ENCODE measurements around the gene MYDGF. TPM values are rescaled to one million over a fixed set of nuclear protein-coding genes. Genes with fewer than 3 reads are reported as not detected.

Gene MYDGF
- total RNA-seq, 4 donors from 2014 or later, result 33.5 to 48.7 (median 41.5) TPM

- no peaks in the 10 kb centered on the region for H3K27me3 ChIP-seq
- peaks cover 0 to 8% (median 3%) of the 10 kb centered on the region in 4 donors for H3K4me1 ChIP-seq
- TF ChIP-seq EP300 (IDR thresholded peaks at IDR 0.05), result no peak
- no peak for TF ChIP-seq POLR2A (IDR thresholded peaks at IDR 0.05)
- no peak for TF ChIP-seq CTCF (IDR thresholded peaks at IDR 0.05)
- no peak for DNase-seq (ENCODE audit: low spot score in 2 of 2)
- H3K4me3 ChIP-seq, result no peak overlapping the region
- WGBS, 2 donors, result 83 to 88% methylated on average over 11 of the region's 11 CpGs
- H3K27ac ChIP-seq, result no peak overlapping the region
- H3K9me3 ChIP-seq, result no peaks in the 10 kb centered on the region
- H3K36me3 ChIP-seq, result peaks cover 10 to 98% (median 55%) of the 10 kb centered on the region in 3 donors
Measured at GRCh38 chr19:4700693-4700970, 30.5 kb upstream of the MYDGF start.

DNA sequence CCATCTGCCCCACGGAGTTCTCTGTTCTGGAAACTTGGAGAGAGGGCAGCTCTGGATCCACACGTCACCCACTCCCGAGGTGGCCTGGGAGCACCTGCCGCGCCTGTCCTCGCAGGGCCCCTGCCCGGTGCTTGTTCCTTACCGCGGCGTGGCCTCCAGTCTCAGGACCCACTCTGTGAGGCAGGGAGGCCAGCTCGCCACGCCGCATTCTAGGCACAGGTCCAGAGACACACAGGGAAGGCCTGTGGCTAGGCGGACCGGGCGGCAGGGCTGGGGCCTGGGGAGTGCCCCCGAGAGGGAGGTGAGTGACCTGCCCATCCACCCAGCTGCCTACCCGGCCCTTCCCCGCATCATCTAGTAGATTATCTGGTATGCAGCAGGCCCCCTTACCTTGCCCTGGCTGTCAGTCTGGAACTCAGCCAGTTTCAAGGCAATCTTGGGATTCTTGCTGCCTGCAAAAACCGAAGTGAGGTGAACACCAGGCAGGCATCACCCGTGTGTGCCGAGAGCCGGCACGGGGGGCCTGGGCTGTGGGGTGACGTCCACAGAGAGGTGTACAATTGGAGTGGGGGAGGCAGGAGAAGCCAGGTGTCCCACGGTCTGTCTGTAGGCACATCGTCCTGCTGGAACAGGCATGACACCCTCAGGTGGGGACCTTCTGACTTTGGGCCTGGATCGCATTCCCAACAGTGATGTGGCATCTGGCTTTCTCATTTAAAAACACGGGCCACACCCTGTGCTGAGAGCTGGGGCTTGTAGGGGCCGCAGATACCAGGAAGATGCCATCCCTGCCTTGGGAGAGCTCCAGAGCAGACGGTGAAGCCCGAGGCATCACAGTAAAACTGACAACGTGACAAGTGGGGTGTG lies 29.9 kb upstream of the MYDGF start:
- no peaks in the 10 kb centered on the region for H3K27me3 ChIP-seq
- WGBS, 2 donors, result 85 to 86% methylated on average over 29 to 33 of the region's 33 CpGs
- no peaks in the 10 kb centered on the region for H3K9me3 ChIP-seq
- no peak overlapping the region for H3K27ac ChIP-seq
- no peak overlapping the region for H3K4me3 ChIP-seq
- H3K36me3 ChIP-seq, result peaks cover 10 to 98% (median 55%) of the 10 kb centered on the region in 3 donors
- DNase-seq (ENCODE audit: low spot score in 2 of 2), result no peak
- TF ChIP-seq EP300 (IDR thresholded peaks at IDR 0.05) (no peak), CTCF (IDR thresholded peaks at IDR 0.05) (no peak), POLR2A (IDR thresholded peaks at IDR 0.05) (no peak)
- H3K4me1 ChIP-seq, result peaks cover 0 to 8% (median 0%) of the 10 kb centered on the region in 4 donors

- H3K36me3 ChIP-seq, result peaks cover 6 to 98% (median 50%) of the 10 kb centered on the region in 3 donors
- peaks cover 0 to 8% (median 0%) of the 10 kb centered on the region in 4 donors for H3K4me1 ChIP-seq
- TF ChIP-seq CTCF (IDR thresholded peaks at IDR 0.05), result no peak
- H3K27me3 ChIP-seq, result no peaks in the 10 kb centered on the region
- H3K9me3 ChIP-seq, result no peaks in the 10 kb centered on the region
- H3K27ac ChIP-seq, result peak overlapping the region in 3 of 4 donors; percentile 7 to 74 (median 69)
- H3K4me3 ChIP-seq, result no peak overlapping the region
- WGBS, 2 donors, result 88 to 93% methylated on average over 13 to 14 of the region's 14 CpGs
- no peak for DNase-seq (ENCODE audit: low spot score in 2 of 2)
Measured at GRCh38 chr19:4697304-4697703, 27.2 kb upstream of the MYDGF start.

GRCh38 chr19:4695224-4695731 lies 25.1 kb upstream of the MYDGF start:
- Histone ChIP-seq H3K4me3 (no peak overlapping the region), H3K27ac (peak overlapping the region in 2 of 4 donors; percentile 69 to 70), H3K4me1 (peaks cover 0 to 11% (median 0%) of the 10 kb centered on the region in 4 donors), H3K27me3 (no peaks in the 10 kb centered on the region), H3K36me3 (peaks cover 0 to 95% (median 34%) of the 10 kb centered on the region in 3 donors), H3K9me3 (no peaks in the 10 kb centered on the region)
- DNase-seq (ENCODE audit: low spot score in 2 of 2), result no peak
- no peak for TF ChIP-seq POLR2A (IDR thresholded peaks at IDR 0.05)
- no peak for TF ChIP-seq EP300 (IDR thresholded peaks at IDR 0.05)
- no peak for TF ChIP-seq CTCF (IDR thresholded peaks at IDR 0.05)
- 78 to 81% methylated on average over 18 to 19 of the region's 19 CpGs for WGBS, 2 donors
